Effector CD4-positive, alpha-beta T cell (primary cell): ENCODE measurements around the gene GRIK4.

Experiments used
- DNase-seq: peaks from one replicate; pipeline ENCODE4 v3.0.0-alpha.2; 2020

GRIK4 gene

DNA sequence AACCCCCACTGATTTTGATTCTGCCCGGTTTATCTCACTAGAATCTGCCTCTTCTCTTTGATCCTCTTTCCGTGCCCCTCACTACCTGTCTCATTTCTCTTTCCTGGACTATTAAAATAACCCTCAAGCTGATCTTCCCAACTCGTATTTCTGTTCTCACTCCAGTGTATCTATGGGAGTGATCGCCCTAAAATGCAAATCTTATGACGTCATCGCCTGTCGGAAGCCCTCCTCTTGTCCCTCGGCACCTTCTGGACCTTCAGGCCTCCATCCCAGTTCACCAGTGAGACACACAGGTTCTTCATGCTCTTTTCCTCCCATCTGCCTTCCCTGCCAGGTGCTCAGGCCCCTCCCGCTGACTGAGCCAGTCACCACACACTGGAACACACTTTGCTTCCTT is 277.8 kb downstream of the GRIK4 start:
- no peak for DNase-seq

DNA sequence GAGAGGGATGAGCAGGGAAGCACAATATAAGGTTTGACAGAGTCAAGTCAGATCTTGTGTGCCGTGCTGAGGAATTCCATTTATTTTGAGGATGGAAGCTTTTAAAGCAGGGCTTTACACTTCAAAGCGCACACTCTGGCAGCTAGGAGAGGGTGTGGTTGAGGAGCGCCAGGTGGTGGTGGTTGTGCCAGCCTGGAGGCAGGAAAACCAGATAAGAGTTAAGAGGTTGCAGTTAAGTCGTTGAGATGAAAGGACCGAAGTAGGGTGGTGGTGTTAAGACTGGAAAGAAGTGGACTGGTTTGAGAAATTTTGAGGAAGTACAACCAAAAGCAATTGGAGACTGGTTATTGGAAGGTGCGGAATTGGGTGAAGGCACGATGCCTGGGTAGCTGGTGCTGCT is 280.8 kb downstream of the GRIK4 start:
- no peak for DNase-seq

DNA sequence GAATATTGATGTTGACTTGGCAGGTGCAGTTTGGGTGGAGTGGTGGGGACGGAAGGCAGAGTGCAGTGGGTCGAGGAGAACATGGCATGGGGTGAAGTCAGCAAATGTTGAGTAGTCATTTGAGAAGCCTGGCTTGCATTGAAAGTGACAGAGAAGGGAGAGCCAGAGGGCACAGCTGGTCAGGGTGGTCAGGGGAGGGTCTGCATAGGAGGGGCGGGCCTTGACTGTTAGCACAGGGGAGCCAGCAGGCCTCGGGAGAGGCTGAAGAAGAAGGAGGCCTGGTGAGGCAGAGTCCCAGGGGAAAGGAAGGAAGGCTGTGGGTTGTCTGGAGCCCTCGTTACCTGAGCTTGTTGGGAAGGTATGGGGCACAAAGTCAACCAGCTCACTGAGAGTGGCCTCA is 281.6 kb downstream of the GRIK4 start:
- DNase-seq = no peak

DNA sequence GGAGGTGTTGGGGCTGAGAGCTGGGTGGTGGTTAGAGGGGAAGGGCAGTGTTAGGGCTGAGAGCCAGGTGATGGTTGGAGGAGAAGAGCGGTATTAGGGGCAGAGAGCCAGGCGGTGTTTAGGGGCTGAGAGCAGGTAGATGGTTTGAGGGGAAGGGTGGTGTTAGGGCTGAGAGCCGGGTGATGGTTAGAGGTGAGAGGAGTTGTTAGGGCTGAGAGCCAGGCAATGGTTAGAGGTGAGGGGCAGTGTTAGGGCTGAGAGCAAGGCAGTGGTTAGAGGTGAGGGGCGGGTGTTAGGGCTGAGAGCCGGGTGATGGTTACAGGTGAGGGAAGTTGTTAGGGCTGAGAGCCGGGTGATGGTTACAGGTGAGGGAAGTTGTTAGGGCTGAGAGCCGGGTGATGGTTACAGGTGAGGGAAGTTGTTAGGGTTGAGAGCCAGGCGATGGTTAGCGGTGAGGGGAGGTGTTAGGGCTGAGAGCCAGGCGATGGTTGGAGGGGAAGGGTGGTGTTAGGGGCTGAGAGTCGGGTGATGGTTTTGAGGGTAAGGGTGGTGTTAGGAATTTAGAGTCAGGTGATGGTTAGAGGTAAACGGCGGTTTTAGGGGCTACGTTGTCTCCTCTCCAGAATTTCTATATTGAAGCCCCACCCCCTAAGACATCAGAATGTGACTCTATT is 282.4 kb downstream of the GRIK4 start:
- DNase-seq = no peak

DNA sequence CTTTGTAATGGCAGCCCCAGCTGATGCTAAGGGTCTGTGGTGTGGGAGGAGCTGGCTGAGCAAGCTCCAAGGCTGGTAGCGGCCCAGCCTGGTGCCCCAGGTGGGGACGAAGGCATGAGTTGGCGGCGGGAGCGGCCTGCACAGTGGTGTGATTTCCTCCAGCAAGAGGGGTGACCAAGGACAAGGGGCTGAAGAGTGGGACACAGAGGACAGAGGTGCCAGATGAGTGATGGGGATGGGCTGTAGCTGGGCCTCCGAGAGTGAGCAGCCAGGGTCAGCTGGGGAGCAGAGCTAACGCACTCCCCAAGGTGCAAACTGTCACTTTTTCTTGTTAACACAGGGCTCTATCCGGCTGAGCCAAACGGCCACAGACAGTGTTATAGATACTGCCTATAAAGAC is 283.2 kb downstream of the GRIK4 start:
- no peak for DNase-seq

DNA sequence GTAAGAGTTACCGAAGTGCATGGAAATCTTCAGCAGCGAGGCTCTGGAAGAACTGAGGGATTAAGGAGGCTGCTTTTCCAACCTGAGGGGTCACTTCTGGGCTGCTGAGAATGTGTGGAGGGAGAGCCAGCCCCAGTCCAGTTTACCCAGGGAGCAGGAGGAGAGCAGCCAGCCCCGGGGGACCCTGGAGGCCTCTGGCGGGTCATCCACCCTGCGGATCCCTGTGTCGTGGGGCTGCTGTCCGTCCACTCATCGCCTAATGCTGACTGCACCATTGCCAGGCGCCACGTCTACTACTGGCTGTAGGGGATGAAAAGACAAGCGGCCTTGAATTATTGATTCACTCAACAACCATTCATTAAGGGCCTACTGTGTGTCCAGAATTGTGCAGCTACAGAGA is 283.6 kb downstream of the GRIK4 start:
- DNase-seq = no peak

DNA sequence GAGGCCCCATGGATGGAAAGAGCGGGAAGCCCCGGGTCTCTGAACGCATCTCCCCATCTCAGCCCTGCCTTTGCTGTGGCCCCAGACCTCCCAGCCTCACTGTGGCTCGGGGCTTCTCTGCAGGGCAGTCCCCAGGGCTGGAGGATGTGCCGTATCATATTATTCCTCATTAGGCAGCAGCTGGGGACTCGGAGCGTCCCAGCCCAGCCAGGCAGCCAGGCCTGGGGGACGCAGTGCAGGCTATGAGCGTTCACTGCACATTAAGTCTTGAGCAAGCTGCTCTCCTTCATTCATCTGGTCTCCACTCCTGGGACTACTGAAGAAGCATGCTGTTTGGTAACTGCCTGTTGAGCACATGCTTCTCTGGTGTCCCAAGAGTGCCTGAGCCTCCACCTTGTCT is 285.6 kb downstream of the GRIK4 start:
- no peak for DNase-seq

DNA sequence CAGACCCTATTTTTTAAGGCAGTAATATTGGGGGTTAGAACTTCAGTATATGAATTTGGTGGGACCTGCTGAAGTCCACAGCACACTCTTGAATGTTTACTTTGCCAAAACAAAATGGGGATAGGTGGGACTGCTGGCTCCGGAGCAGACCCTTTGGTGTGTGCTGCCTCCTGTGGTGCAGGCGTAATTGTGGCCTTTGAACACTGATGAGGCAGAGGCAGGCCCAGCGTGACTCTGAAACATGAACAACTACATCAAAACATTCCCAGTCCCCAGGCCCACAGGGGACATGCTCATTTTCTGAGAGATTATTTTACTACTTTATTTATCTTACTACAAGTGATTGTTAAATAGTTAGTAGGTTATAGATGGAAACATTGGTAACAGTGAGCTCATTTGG is 287.3 kb downstream of the GRIK4 start:
- no peak for DNase-seq

DNA sequence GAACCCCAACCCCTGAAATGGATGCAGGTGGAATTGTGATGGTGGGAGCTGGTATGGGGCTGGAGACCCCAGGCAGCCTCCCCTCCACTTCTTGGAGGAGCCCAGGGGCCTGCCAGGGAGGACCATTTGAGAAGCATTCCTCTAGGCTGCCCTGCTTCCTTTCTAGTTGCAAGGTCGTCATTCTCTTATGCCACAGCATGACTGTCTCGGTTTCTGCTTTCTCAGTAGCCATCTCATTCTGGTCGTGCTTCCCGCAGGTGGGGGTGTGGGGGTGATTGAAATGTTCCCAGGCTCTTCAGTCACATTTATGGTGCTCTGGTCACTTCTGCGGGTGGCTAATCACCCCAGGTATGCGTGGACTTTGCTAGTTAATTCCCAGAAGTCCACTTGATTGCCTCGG is 288.7 kb downstream of the GRIK4 start:
- no peak for DNase-seq

DNA sequence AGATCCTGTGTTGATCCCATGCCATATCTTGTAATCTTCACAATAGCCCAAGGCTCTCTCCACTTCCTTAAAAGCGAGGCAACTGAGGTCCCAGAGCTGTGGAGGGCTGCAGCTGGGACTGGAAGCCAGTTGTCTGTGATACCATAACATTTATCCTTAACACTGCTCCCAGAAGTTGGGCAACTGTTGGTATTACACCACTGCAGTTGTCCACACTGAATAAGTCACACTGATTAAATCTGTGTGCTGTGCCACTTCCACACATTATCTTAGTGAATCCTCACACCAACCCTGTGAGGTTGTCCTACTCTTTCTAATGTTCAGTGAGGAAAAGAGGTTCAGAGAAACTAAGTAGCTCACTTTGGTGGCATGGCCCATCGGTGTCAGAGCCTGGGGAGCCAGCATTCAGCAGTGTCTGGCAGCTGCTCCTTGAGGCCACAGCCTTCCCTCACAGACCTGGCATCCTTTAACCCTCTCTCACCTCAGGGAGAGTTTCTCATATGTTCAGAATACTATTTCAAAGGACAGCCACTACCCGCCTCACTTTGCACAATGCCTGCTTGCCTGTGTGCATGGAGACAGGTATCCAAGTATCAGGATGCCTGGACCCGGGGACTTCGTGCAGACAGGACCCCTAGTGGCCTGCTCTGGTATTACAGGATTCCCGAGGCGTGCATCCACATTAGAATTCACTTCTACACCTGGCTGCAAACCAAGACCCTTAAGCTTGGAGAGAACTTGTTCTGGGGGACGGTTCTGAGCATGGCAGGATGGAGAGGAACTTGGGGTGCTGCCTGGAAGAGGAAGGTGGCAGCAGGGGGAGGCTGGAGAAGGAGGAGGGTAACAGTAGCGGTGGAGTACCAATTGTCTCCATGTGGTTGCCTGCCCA is 290.5 kb downstream of the GRIK4 start:
- peak; percentile 20 for DNase-seq

DNA sequence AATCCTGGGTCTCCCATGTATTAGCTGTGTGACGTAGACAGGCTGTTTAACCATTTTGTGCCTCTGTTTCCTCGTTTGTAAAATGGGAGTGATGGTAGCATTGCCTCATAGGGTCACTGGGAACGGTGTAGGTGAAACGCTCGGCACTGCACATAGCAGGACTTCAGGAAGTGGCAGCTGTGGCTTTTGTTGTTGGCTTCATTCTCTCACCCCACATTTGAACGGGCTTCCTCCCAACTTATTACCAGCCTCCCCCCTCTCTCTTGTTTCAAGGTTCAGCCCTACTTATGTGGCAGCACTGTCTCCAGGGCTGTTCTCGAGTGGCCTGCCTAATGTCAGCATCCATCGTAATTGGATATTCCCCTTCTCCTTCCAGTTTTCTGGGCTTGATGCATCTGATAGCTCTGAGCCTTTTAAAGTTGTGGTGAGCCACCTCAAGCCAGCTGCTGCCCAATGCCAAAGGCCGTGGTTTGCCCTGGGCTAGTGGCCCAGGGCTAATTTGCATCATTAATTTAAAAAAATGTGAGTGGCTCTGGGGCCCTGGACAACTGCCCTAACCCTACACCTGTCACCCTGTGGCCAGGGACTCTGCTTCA is 294.5 kb downstream of the GRIK4 start:
- DNase-seq = no peak

DNA sequence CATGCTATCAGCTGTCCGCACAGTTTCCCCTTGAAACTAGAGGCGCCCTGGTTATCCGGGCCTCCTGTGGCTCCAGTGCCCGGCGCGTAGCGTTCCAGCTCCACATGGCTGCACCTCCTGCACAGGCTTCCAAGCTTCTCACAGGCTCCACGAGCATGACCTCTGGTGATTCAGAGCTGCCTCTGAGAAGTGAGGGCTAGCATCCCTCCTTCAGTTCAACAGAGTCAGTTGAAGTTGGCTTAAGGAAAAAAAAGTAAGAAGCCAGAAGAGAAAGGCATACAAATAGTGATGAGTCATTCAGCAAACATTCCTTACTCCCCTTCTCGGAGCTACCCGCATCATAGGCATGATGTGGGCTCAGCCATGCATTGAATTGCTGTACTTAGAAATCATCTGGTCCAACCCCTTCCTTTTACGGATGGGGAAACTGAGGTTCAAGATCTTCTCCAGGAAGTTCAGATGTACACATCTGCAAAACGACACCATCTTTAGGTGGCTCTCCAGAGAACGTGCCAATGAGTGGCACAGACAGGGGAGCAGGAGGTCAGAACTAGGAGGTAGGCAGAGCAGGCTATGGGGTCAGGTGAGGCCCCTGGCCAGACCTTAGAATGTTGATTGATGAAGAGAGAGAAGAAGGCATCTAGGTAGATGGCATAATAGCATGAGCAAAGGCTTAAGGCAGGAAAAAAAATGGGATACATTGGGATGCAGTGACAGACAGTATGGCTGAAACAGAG is 296.0 kb downstream of the GRIK4 start:
- DNase-seq = no peak

DNA sequence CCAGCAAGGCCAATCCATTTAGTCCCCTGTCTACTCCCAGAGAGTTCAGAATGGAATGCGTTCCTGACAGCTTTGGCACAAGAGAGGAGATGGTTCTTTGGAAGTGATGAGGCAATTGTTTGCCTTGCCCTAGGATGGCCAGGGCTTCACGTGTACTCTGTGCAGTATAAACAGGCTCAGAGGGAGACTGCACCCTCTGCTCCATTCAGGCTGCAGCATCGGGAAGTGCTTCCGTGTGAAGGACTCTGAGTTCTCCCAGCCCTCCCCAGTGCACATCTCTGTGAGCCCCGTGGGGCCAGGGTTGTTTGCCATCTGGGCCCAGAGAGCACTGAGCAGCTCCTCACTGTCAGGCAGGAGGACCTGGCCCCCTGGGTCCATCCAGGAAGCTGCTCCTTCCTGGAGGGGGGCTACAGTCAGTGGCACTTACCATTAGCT is 297.1 kb downstream of the GRIK4 start:
- no peak for DNase-seq

DNA sequence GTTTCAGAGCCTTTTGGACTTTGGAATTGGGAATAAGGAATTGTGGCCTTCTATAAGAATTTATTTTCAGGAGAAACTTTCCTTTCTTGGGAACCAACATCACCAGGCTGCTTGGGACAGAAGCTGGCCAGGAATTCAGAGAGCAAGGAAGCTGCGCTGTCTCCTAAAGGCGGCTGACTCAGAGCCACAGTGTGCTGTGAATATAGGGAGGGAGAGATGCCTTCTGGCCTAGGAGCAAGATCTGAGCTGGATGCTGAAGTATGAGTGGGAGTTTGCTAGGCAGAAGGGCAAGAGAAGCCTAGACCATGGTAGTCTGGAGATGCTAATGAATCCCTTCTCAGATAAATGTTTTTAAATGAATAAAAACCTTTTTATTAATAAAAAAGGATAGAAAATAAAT is 298.7 kb downstream of the GRIK4 start:
- DNase-seq = no peak

DNA sequence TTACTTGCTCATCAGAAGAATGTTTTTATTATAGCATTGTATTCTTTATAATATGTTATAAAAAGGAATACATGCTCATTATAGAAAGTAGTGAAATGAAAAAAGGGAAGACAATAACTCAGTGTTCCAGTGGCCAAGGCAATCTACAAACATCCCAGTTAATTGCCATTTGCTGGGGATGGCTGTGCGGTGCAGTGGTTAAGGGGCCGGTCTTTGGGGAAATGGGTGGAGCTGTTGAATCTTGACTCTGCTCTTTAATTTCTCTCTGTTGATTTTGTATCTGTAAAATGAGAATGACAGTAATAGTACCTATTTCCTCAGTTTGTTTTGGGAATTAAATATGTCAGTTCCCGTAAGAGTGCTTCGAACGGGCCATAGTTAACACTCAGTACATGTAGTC is 299.7 kb downstream of the GRIK4 start:
- no peak for DNase-seq

DNA sequence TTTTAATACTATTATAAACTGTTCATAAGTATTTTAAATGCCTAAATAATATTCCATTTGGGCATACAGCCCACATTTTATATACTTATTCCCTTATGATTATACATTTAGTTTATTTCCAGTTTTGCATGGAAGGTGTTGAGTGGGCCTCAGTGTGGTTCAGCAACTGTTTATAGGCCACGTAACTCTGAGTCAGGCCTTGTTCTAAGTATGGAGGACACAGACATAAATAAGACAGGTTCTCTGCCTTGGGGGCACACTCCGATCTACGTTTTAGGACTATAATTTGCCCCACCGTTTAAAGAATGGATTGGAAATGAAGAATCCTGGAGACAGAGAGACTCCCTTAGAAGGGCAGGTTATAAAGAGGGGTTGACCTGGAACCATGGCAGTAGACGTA is 300.2 kb downstream of the GRIK4 start:
- DNase-seq = no peak

DNA sequence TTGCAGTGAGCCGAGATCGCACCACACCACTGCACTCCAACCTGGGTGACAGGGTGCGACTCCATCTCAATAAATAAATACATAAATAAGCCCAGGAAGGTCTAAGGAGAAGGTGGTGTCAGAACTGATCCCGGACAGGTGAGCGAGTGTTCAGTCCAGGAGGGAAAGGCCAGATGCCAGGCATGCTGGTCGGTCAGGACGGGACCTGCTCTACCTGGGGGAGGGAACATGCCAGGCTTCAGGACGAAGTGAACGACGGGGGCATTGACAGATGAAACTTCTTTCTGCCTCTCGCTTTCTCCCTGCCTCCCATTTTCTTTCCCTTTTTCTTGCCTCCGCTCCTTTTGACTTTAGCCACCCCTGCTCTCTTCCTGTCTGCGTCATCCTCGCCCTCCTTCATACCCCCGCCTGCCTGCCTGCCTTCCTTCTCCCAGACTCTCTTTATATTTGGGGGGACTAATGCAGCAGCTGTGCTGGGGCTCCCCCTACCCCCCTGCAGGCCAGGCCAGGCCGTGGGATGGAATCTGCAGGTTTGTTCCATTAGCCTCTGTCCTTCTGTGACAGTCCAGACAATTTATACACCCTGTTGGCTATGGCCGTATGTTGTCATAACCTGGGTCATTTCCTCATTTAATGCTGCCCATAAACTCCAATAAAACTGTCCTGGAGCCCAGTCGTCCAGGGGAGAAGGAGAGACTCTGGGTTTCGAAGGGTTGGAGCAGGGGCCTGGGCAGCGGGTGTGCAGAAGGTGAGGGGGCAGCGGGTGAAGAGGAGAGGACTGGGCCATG is 303.2 kb downstream of the GRIK4 start:
- DNase-seq = no peak

DNA sequence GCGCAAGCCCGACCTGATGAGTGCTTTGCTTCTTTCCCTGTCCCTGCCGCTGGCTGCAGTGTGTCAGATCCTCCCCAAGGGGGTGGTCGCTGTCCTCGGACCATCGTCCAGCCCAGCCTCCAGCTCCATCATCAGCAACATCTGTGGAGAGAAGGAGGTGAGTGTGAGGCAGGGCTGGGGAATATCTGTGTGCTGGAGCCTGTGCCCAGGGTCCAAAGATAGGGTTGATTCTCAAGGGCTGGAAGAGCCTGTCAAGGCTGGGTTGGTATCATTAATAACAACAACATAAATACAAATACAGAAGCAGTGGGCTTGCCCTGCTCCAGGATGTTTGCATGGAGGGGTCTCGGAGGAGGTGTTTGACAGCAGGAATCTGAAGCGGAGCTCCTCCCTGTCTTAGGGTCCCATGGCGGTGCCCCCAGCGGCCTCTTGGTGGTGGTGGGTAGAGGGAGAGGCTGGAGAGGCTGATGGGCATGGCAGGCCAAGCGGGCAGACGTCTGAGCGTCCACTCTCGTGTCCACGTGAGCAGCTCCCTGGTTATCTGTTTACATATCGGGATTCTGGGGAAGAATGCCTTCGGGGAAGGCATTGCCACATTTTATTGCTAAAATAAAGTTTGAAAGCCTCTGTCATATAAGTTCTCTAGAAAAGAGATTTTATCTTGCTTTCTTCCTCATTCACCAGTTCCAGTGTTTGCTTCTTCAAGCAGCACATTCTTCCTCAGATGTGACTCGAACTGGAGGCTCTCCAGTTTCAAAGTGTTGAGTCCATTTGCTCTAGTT is 304.0 kb downstream of the GRIK4 start:
- DNase-seq = no peak

DNA sequence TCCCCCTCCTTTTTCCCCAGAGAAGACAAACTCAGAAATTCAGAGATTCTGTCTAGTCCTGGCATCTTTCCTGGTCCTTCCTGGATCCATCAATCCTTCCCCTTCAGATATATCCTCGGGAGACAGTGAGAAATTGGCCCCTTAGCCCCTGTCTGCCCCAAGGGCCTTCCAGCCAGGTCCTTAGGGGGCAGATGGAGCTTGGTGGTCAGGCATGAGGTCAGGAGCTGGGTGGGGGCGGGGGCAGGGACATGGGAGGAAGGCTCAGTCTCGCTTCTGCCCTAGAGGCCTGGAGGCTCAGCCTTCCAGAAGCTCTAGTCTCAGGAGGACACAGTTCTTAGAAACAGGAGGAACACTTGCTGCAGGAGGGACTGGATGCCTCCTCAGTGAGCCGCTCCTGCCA is 304.6 kb downstream of the GRIK4 start:
- DNase-seq = no peak

DNA sequence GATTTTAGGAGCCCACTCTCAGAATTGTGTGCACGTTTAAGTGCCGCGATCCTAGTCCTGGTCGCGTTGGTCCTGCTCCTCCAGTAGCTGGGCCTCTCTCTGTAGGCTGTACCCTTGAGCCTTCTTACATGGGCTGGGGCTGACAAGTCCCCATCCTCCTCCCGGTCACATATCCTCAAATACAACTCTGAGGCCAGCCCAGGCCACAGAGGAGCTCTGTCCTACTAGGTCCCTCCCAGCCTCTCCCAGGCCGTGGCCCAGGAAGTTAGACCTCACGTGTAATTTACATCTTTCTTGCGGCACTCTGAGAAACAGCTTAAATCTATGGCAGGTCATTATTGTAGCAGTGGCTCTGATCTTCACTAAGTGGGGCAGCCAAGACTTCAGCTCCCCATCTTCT is 305.2 kb downstream of the GRIK4 start:
- DNase-seq = no peak

DNA sequence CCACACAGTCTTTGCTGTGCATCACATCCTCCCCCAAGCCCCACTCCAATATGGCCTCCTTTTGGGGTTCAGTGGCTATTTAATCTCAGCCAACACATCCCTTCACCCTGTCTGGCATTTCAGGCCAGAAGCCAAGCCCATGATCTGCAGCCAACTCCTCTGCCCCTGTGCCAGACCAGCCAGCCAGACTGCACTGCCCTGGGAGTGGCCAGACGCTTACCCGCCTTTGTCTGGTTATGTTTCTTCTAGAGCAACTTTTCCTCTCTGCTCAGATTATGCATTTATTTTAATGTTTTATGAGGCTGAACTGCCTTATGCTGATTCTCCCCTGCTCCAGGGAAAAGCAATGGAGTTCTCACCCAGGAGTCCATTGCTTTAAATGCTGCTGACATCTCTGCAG is 305.6 kb downstream of the GRIK4 start:
- DNase-seq = no peak

DNA sequence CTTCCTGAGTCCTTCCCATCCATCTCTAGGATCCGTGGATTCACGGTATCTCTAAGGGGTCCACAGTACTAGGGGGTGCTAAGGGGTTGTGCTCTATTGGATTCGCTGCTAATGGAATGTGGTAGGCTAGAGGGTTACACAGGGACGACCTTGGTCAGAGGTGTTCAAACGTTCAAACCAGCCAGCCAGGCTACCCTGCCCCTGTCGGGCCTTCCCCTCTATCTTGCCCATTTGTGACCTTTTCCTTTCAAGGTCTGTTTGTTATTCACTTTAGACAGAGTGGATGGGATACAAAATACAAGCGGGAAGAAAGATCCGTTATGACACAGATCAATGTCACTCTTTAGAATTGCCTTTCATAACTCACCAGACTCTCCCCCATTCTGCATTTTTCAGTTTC is 306.5 kb downstream of the GRIK4 start:
- DNase-seq = no peak
